Adipose tissue (tissue), 3 donors: Measurements from ENCODE around the gene CCT5. TPM values are rescaled to one million over a fixed set of nuclear protein-coding genes. Genes with fewer than 3 reads are reported as not detected.
"Not testable (repeated sequence)": the region's sequence is repeated elsewhere in the genome, so short reads cannot be mapped to it uniquely, and the experiment has no call there.

ENCODE experiments used
- H3K27ac ChIP-seq: one replicate; pipeline ENCODE4 v1.5.1; 2013; ENCODE audit warnings: low read depth, low read length
- WGBS, 3 donors: extraction: QIAGEN DNeasy Blood & Tissue Kit; methylation state at CpG; one replicate each; pipeline ENCODE4 v1.1.7; 2013; 5-methylcytosine and 5-hydroxymethylcytosine counted together
- polyA plus RNA-seq, 3 donors: library from polyadenylated mRNA; stranded (reverse); fragments of 200-250 nt; gene quantifications; one replicate each; pipeline ENCODE4 v1.2.3, GENCODE V29; 2013
- donor health status: healthy with polysubstance abuse.
- donor health status: Bipolar disorder and iron deficiency.
- donor health status: healthy.

CCT5 gene
- polyA plus RNA-seq, 3 donors = 80.2 to 237 (median 107) TPM

DNA sequence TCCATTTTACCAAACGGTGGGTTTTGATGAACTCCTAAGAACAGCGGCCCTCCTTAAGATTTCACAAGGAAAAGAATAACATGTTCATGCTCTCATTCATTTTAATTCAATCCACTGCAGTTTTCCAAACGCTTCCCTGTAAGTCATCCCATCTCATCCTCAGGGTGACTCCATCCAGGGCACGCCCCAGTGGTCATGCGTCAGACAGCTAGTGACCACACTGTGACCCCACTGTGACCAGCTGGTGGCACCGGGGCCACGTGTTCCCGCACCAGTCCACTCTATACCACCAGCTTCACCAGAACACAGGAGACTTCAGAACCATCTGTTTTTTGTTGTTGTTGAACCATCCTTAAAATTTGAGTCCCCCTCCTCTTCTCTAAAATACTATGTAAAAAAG, 14.7 kb upstream of the CCT5 start:
- 90 to 91% (median 90%) methylated on average over 8 of the region's 8 CpGs for WGBS, 3 donors
- no peak overlapping the region for H3K27ac ChIP-seq

DNA sequence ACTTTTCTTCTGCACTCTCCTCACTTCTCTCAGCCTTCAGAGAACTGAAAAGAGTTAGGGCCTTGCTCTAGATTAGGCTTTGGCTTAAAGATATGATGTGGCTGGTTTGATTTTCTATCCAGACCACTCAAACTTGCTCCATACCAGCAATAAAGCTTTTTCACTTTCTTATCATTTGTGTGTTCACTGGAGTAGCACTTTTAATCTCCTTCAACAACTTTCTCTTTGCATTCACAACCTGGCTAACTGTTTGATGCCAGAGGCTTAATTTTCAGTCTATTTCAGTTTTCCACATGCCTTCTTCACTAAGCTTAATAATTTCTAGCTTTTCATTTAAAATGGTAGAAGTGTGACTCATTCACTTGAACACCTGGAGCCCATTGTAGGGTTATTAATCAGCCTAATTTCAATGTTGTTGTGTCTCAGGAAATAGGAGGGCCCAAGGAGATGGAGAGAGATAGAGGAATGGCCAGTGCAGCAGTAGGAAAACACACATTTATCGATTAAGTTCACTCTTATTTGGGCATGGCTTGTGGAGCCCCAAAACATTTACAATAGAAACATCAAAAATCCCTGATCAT, 6.3 kb upstream of the CCT5 start:
- 84 to 92% (median 89%) methylated on average over 1 of the region's 1 CpG for WGBS, 3 donors
- H3K27ac ChIP-seq = no peak overlapping the region

DNA sequence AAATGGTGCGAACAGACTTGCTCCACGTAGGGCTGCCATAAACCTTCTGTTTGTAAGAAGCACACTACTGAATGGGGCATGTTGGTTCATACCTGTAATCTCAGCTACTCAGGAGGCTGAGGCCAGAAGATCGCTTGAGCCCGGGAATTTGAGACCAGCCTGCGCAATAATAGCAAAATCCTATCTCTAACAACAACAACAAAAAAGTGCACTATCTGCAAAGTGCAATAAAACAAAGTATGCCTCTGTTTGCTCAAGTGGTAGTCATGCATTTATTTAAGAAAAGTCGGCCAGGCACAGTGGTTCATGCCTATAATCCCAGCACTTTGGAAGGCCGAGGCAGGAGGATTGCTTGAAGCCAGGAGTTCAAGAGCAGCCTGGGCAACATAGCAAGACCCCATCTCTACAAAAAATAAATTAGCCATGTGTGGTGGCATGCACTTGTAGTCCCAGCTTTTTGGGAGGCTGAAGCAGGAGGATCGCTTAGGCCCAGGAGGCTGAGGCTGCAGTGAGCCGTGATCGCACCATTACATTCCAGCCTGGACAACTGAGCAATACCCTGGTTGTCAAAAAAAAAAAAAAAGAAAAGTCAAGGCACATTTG, 5.6 kb upstream of the CCT5 start:
- WGBS, 3 donors = 97 to 98% (median 97%) methylated on average over 10 of the region's 10 CpGs
- H3K27ac ChIP-seq = no peak overlapping the region

DNA sequence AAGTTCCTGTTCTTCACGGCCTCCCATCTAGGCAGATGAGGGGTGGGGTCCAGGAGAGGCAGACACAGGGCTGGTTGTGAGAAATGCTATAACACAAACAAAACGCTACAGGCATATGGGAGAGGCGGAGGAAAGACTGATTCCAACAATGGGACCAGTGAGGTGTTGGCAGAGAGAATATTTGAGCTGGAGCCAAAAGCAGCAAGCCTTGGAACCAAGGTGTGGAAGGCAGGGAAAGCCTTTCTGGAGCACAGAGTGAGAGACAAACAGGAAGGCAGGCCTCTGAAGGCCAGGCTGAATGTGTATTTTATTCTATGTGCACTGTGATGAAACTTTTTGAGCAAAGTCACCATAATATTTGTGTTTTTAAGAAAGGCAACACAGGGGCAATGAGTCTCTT, 3.3 kb upstream of the CCT5 start:
- H3K27ac ChIP-seq = no peak overlapping the region
- 77 to 88% (median 87%) methylated on average over 3 of the region's 3 CpGs for WGBS, 3 donors

DNA sequence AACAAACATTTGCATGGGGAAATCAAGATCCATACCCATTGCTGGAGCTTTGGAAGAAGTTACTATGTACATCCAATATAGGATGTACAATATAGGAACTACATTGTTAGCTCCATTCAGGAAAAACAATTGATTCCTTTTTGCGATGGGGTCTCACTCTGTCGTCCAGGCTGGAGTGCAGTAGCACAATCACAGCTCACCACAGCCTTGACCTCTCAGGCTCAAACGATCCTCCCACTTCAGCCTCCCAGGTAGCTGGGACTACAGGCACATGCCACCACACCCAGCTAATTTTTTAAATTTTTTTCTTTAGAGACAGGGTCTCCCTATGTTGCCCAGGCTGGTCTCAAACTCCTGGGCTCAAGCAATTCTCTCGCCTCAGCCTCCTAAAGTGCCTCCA, 2.9 kb upstream of the CCT5 start:
- not testable (repeated sequence) for H3K27ac ChIP-seq
- 92 to 97% (median 94%) methylated on average over 4 of the region's 4 CpGs for WGBS, 3 donors

DNA sequence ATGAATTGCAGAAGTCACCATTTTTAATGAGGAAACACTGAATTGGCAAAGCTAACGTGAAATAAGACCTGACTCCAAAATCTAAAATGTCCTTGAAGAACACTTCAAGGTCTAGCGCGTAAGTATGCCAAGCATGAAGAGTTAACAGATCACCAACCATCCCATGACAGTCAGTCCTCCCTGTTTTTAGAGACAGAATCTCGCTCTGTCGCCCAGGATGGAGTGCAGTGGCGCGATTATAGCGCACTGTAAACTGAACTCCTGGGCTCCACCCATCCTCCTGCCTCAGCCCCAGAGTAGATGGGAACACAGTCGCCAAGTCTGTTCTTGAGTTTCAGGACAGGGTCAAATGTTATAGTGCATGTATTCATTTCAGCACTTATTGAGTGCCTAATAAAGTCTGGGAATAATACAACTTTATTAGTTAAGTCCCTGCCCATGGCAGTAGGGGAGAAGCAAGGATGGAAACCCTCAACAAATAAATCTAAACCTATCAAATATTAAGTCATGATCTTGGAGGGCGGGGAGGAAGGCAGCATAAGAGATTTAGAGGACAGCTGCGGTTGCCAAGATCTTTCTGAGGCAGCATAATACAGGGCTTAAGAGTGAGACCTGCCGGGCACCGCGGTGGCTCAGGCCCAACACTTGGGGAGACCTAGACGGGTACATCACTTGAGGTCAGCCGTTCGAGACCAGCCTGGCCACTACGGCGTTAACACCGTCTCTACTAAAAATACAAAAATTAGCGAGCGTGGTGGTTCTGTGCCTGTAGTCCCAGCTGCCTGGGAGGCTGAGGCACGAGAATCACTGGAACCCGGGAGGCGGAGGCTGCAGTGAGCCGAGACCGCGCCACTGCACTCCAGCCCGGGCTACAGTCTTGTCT, 1.5 kb upstream of the CCT5 start:
- H3K27ac ChIP-seq = peak overlapping the region; percentile 71
- WGBS, 3 donors = 55 to 61% (median 61%) methylated on average over 29 of the region's 29 CpGs

DNA sequence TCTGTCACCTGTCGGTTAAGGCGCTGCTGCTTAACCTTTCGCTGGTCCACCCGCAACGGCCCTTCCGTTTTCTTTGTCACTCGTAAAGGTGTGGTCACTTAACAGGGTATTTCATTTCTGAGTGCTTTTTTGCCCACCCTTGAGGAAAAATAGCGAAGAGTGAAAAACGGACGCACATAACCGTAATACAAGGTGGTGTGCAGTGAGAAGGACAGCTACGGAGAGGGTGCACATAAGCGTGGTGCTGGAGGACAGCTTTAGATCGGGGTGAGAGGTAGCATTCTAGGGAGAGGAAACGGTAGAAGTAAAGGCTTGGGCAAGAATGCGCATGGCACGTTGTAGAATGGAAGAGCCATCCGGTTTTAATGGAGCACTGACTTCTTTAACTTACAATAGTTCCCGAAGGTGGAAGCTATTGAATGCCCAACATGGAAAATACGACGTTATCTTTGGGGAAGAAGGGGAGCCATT, 761 bp downstream of the CCT5 start:
- WGBS, 3 donors = 0 to 1% (median 0%) methylated on average over 21 of the region's 21 CpGs
- H3K27ac ChIP-seq = no peak overlapping the region

DNA sequence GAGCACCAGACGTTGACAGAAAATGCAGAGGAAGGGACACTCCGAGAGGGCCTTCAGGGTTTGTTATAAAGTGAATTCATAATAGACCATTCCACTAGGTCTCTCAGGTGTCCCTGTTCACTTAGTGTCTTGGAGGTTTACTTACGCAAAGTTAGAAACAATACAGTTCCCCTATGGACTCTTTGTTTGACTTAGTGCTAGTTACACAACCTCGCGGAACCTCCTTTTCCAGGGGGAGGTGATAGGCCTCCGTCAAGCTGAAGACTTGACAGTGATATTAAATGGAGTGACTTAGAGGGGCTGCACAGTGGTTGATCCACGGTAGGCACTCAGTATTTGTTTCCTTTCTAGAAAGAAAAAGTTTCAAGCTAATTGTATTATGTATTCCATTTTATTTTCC, 1.3 kb downstream of the CCT5 start:
- H3K27ac ChIP-seq = no peak overlapping the region
- WGBS, 3 donors = 28 to 32% (median 28%) methylated on average over 7 of the region's 7 CpGs

DNA sequence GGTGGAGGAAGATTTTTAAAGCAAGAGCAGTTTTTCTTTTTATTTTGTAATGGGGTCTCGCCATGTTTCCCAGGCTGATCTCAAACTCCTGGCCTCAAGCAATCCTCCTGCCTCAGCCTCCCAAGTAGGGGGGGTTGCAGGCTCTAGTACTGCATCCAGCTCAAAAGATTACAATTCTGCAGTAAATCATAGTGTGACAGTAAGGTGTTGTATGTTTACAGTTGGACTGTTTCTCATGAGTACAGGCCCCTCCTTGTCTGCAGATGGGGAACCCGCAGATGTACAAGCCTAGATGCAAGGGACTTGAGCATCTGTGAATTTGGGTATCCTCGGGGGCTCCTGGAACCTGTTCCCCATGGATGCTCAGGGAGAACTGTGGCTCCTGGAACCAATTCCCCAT, 3.3 kb downstream of the CCT5 start:
- H3K27ac ChIP-seq = no peak overlapping the region
- 88 to 94% (median 89%) methylated on average over 3 of the region's 3 CpGs for WGBS, 3 donors

DNA sequence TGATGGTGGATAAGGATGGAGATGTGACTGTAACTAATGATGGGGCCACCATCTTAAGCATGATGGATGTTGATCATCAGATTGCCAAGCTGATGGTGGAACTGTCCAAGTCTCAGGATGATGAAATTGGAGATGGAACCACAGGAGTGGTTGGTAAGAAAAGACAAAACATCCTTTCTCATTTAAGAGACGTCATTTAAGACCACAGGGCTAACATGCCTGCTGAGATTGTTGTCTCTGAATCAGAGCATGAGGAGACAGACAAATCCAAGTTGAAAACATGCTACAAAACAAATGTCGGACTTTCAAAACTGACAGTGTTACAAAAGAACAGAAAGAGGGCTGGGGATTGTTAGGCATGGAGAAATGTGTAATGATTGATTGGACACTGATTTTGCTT, 4.6 kb downstream of the CCT5 start:
- WGBS, 3 donors = 27 to 57% (median 27%) methylated on average over 2 of the region's 2 CpGs
- no peak overlapping the region for H3K27ac ChIP-seq

DNA sequence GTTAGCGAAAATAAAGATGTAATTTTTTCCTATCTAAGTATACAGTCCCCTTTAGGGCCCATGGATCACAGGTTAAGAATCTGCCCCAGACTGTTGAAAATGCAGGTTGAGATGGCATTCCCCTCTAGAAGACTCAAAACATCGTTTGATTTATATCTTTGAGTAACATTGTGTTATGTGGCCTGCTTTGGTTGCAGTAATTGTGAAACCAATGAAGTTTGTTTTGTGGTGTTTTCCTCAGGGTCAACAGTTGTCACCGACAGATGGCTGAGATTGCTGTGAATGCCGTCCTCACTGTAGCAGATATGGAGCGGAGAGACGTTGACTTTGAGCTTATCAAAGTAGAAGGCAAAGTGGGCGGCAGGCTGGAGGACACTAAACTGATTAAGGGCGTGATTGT, 7.8 kb downstream of the CCT5 start:
- WGBS, 3 donors = 64 to 81% (median 76%) methylated on average over 8 of the region's 8 CpGs
- H3K27ac ChIP-seq = no peak overlapping the region

DNA sequence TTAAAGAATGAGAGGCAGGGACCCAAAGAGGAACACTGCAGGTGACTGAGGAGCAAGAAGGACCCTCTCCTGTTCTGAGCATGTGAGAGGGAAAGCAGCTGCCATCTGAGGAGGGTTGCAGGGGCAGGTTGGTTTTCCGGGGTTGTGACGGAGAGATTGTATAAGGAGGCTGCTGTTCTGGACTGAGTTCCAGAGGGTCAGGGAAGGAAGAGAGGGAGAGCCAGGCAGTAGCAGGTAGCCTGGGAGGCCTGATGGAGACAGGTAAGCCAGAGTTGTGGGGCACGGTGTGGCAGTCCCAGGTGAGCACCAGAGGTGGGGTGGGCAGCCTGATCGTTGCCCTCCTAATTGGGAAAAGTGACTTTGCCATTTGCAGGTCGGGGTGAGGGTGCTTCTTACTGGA, 9.8 kb downstream of the CCT5 start:
- no peak overlapping the region for H3K27ac ChIP-seq
- 89 to 92% (median 91%) methylated on average over 5 of the region's 5 CpGs for WGBS, 3 donors

DNA sequence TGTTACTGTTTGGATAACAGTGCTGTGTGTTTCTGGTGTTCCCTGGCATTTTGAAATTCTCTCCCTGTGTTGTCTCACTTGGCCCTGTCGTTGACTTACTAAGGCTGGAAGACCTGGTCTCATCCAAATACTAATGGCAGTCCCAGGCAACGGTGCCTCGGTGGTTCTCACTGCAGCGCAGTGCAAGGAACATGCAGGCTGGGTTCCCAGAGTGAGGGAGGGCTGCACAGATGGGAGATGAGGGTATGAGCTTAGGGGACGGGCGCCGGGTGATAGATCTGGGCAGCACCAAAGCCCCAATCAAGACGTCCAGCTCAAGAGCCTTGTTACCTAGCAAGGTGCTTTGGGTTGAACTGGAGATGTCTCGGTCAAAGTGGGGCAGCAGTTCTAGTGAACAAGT, 11.0 kb downstream of the CCT5 start:
- WGBS, 3 donors = 79 to 86% (median 84%) methylated on average over 9 of the region's 9 CpGs
- no peak overlapping the region for H3K27ac ChIP-seq

DNA sequence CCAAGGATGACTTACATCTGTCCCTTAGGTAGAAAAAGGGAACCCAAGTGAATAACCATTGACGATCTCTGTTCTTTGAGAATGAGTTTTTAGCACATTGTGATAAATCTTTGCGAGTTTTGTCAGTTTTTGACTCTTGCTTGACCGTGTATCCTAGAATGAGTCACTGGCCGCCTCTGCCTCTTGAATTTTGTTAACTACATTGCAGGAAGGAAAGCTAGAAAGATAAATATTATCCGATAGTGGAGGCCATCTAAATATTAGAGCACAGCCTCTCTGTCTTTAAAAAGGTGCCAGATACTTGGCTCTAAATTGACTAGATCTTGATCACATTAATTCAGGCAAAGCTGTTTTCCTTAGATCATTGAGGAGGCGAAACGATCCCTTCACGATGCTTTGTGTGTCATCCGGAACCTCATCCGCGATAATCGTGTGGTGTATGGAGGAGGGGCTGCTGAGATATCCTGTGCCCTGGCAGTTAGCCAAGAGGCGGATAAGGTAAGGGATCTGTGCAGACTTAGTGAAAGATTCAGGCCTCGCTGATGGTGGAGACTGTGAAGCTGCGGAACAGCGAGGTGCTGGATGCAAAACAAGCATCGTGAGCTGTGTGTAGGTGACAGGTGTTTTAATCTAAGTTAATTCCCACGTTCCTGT, 12.2 kb downstream of the CCT5 start:
- WGBS, 3 donors = 63 to 77% (median 76%) methylated on average over 18 of the region's 18 CpGs
- no peak overlapping the region for H3K27ac ChIP-seq

DNA sequence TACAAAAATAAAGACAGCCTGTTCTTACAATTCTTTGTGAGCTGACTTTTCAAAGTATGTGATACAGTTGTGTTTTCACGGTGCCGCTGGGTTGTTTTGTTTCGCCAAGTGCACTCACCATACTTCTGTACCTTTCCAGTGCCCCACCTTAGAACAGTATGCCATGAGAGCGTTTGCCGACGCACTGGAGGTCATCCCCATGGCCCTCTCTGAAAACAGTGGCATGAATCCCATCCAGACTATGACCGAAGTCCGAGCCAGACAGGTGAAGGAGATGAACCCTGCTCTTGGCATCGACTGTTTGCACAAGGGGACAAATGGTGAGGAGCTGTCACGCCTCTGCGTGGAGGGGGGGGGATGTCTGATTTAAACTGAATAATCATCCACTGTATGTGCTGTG, 12.9 kb downstream of the CCT5 start:
- no peak overlapping the region for H3K27ac ChIP-seq
- WGBS, 3 donors = 94 to 96% (median 95%) methylated on average over 11 of the region's 11 CpGs

DNA sequence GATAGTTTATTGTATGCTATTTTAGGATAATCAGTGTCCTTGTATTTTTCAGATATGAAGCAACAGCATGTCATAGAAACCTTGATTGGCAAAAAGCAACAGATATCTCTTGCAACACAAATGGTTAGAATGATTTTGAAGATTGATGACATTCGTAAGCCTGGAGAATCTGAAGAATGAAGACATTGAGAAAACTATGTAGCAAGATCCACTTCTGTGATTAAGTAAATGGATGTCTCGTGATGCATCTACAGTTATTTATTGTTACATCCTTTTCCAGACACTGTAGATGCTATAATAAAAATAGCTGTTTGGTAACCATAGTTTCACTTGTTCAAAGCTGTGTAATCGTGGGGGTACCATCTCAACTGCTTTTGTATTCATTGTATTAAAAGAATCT, 14.5 kb downstream of the CCT5 start:
- no peak overlapping the region for H3K27ac ChIP-seq
- 47 to 85% (median 56%) methylated on average over 3 of the region's 3 CpGs for WGBS, 3 donors

DNA sequence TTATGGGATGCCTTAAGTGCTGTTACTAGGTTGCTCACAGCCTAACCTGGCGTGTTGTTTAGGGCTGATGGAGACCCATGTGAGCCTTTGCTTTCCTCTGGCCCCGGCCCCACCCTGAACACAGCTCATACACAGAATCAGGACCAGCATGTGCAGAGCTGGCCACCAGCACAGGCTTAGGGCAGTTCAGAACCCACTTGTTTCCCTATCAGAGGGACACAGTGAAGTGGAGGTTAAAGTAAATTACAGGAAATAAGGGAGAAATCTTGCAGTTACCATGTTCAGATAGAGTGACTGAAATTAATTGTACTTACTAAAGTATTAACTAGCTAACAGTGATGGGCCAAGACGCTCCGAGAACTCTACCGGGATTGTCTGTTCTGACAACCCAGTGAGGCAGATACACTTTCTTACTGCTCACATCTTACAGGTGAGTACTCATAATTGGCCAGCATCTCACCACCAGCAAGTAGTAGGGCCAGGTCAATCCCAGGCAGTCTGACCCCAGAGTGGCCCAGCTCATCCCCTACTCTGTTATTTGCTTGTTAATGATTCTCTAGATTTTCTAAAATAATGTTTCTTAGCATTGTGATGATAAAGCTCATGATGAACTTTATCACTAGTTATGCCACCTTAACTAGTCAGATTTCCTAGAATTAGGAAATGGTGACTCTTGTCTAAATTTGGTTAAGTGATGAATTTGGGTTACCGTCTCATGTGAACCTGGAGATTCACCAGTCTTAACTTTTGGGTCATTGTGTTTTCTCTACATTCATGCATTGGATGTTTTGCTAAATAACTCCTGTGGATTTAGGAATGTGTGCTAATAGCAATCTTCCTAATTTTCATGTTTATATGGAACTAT, 15.4 kb downstream of the CCT5 start:
- H3K27ac ChIP-seq = no peak overlapping the region
- 62 to 69% (median 63%) methylated on average over 6 of the region's 6 CpGs for WGBS, 3 donors

DNA sequence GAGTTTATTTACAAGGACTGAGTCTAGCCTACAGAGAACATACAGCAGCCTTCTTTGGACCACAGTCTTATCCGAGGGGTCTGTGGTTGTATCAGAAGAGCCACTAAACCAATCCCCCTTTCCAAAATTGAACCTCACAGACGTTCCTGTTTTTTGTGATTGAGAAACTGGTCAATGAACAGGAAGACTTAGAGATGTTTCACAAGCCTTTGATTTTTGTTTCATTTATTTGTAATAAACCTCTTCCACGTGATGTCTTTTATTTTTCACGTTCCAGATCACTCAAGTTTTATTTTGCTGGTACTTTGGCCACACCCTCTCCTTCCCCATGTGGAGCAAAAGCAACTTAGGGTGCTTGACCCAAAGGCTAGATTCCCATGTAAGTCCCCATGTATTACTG, 16.1 kb downstream of the CCT5 start:
- H3K27ac ChIP-seq = no peak overlapping the region
- WGBS, 3 donors = 41 to 71% (median 50%) methylated on average over 4 of the region's 4 CpGs
